IMR-90 (cell line): ENCODE results near the gene MSH6. TPM values are rescaled to one million over a fixed set of nuclear protein-coding genes. Genes with fewer than 3 reads are reported as not detected.

Experiments used
- ATAC-seq: fragments of 200-7000 bp; cut with Tn5 transposase; 2 replicates; pipeline ENCODE4 v1.9.1; 2020; ENCODE audit warnings: low read depth, mild to moderate bottlenecking, moderate library complexity
- BruUV-seq: library from RNA; stranded (reverse); fragments of 400-500 nt; replicated peaks from 2 replicates; lab custom pipeline; 2021; lab: Mats Ljungman, UMichigan
- CTCF ChIA-PET: fragments of 300-600 bp; formaldehyde crosslinking; extraction: SDS; loops from one replicate; lab custom pipeline; 2021; ENCODE audit warnings: antibody characterized with exemption; lab: Yijun Ruan, JAX
- POLR2A ChIA-PET: fragments of 300-600 bp; sonication (Branson Sonifier 250); formaldehyde crosslinking; loops from one replicate; lab custom pipeline; 2022; ENCODE audit warnings: antibody characterized with exemption; ENCODE audit not compliant: unreplicated experiment; lab: Charles Lee
- DNase-seq: peaks from one replicate; pipeline ENCODE4 v3.0.0; 2013
- H2AFZ ChIP-seq: replicated peaks from 2 replicates; pipeline ENCODE3; 2013; ENCODE audit warnings: low read length, mild to moderate bottlenecking; ENCODE audit not compliant: poor library complexity
- H2AK5ac ChIP-seq: 2 replicates; pipeline ENCODE4 v1.6.1; 2013; ENCODE audit warnings: low read depth, low read length, inconsistent platforms
- H2AK9ac ChIP-seq: replicated peaks from 2 replicates; pipeline ENCODE3; 2013; ENCODE audit warnings: mild to moderate bottlenecking, low read depth, low read length, moderate library complexity; ENCODE audit not compliant: poor library complexity
- H2BK120ac ChIP-seq: 2 replicates; pipeline ENCODE4 v1.6.1; 2013; ENCODE audit warnings: low read depth, low read length, inconsistent platforms
- H2BK15ac ChIP-seq: 3 replicates; pipeline ENCODE4 v1.6.1; 2013; ENCODE audit warnings: low read depth, low read length, inconsistent platforms
- H2BK20ac ChIP-seq: 2 replicates; pipeline ENCODE4 v1.6.1; 2013; ENCODE audit warnings: low read depth, mild to moderate bottlenecking, inconsistent platforms, low read length, moderate library complexity
- H2BK5ac ChIP-seq: 2 replicates; pipeline ENCODE4 v1.6.1; 2013; ENCODE audit warnings: mild to moderate bottlenecking, low read depth, low read length, inconsistent platforms; ENCODE audit not compliant: poor library complexity, severe bottlenecking
- H3K14ac ChIP-seq: replicated peaks from 2 replicates; pipeline ENCODE4 v1.6.1; 2013; ENCODE audit warnings: low read depth, low read length, inconsistent platforms
- H3K18ac ChIP-seq: 2 replicates; pipeline ENCODE4 v1.6.1; 2013; ENCODE audit warnings: low read depth, low read length, control low read depth
- H3K23ac ChIP-seq: 2 replicates; pipeline ENCODE4 v1.6.1; 2013; ENCODE audit warnings: low read depth, low read length, inconsistent platforms
- H3K27ac ChIP-seq: 2 replicates; pipeline ENCODE4 v1.5.1; 2013; ENCODE audit warnings: mild to moderate bottlenecking, control low read depth, low read length; ENCODE audit not compliant: insufficient read depth
- H3K27me3 ChIP-seq: 2 replicates; pipeline ENCODE4 v1.6.1; 2013; ENCODE audit warnings: low read length; ENCODE audit not compliant: control insufficient read depth, insufficient read depth
- H3K36me3 ChIP-seq: 2 replicates; pipeline ENCODE4 v1.6.1; 2013; ENCODE audit warnings: low read length, mixed read lengths; ENCODE audit not compliant: control insufficient read depth, insufficient read depth
- H3K4ac ChIP-seq: 2 replicates; pipeline ENCODE4 v1.6.1; 2013; ENCODE audit warnings: low read depth, low read length, inconsistent platforms
- H3K4me1 ChIP-seq: 2 replicates; pipeline ENCODE4 v1.6.1; 2013; ENCODE audit warnings: low read length, mixed read lengths; ENCODE audit not compliant: control insufficient read depth, insufficient read depth
- H3K4me2 ChIP-seq: 2 replicates; pipeline ENCODE4 v1.6.1; 2013; ENCODE audit warnings: low read depth, mild to moderate bottlenecking, control low read depth, low read length, moderate library complexity
- H3K4me3 ChIP-seq: 2 replicates; pipeline ENCODE4 v1.5.1; 2013; ENCODE audit warnings: low read depth, mild to moderate bottlenecking, control low read depth, low read length, moderate library complexity; ENCODE audit not compliant: insufficient read depth
- H3K56ac ChIP-seq: 2 replicates; pipeline ENCODE4 v1.6.1; 2013; ENCODE audit warnings: low read length, inconsistent platforms; ENCODE audit not compliant: insufficient read depth; ENCODE audit errors: extremely low read depth
- H3K79me1 ChIP-seq, 2 experiments: 2 replicates each; pipeline ENCODE4 v1.6.1; 2013; ENCODE audit warnings: low read length in 2 of 2, inconsistent platforms in 1 of 2, low read depth in 1 of 2
- H3K9ac ChIP-seq: 2 replicates; pipeline ENCODE4 v1.6.1; 2013; ENCODE audit warnings: low read depth, low read length, control low read depth
- H3K9me1 ChIP-seq: 2 replicates; pipeline ENCODE4 v1.6.1; 2013; ENCODE audit warnings: low read length, inconsistent platforms; ENCODE audit not compliant: insufficient read depth
- H3K9me3 ChIP-seq: 2 replicates; pipeline ENCODE4 v1.6.1; 2013; ENCODE audit warnings: low read length; ENCODE audit not compliant: control insufficient read depth, insufficient read depth
- H4K20me1 ChIP-seq: 2 replicates; pipeline ENCODE4 v1.6.1; 2013; ENCODE audit warnings: low read length, inconsistent platforms; ENCODE audit not compliant: insufficient read depth
- H4K5ac ChIP-seq: 2 replicates; pipeline ENCODE4 v1.6.1; 2013; ENCODE audit warnings: mild to moderate bottlenecking, low read depth, low read length, control low read depth
- H4K8ac ChIP-seq, 2 experiments: 2 replicates each; pipeline ENCODE4 v1.6.1; 2013; ENCODE audit warnings: low read depth in 2 of 2, low read length in 2 of 2, control low read depth in 1 of 2, inconsistent platforms in 1 of 2
- H4K91ac ChIP-seq: 2 replicates; pipeline ENCODE4 v1.6.1; 2013; ENCODE audit warnings: low read depth, low read length, inconsistent platforms; ENCODE audit not compliant: insufficient read depth
- MAFK ChIP-seq: IDR thresholded peaks from 2 replicates; pipeline ENCODE4 v1.6.1; 2012; ENCODE audit warnings: low read depth, low read length, improper control_type of control experiment
- MXI1 ChIP-seq: IDR thresholded peaks from 2 replicates; pipeline ENCODE4 v1.6.1; 2012; ENCODE audit warnings: low read depth, mild to moderate bottlenecking, low read length, moderate library complexity, borderline replicate concordance
- WGBS, 2 experiments: methylation state at CpG; one replicate each; pipeline versions ENCODE4 v1.1.5 to v1.1.7; 2013; ENCODE audit warnings: missing lambda C conversion rate in 2 of 2; ENCODE audit not compliant: insufficient read length in 1 of 2; ENCODE audit errors: extremely low coverage in 2 of 2; 5-methylcytosine and 5-hydroxymethylcytosine counted together
- dilution Hi-C: fragments of 300-500 bp; cut with HindIII; formaldehyde crosslinking; loops from one replicate; pipeline ENCODE4 v1.14.3; 2018; ENCODE audit warnings: low sequenced_read_pairs; ENCODE audit not compliant: unreplicated experiment
- in situ Hi-C: fragments of 300-500 bp; cut with MboI; formaldehyde crosslinking; loops from 3 replicates; pipeline ENCODE4 v1.14.3; 2019; ENCODE audit warnings: low sequenced_read_pairs, inconsistent platforms, mixed read lengths
- intact Hi-C: fragments of 100-400 bp; cut with micrococcal nuclease; formaldehyde crosslinking; loops from 2 replicates; pipeline ENCODE4 v1.10.0; 2022
- polyA plus RNA-seq, 3 experiments: library from polyadenylated mRNA; depleted of rRNA; stranded (reverse); fragments of >200 nt; gene quantifications; 2 replicates each; pipeline ENCODE4 v1.2.3, GENCODE V29; 2012; ENCODE audit warnings: low replicate concordance in 1 of 3
- total RNA-seq: library from RNA; depleted of rRNA; stranded (reverse); fragments of >200 nt; gene quantifications from 2 replicates; pipeline ENCODE4 v1.2.3, GENCODE V29; 2012
- TF ChIP-seq, protein P1 (sequence below): fragments of 150-350 bp; IDR thresholded peaks from 2 replicates; pipeline ENCODE4 v1.6.1; 2016; ENCODE audit warnings: low read depth, mild to moderate bottlenecking, low read length, moderate library complexity, borderline replicate concordance

MSH6 gene
- total and polyA plus RNA-seq, 2 of the 4 experiments (the other 2 are of a cell fraction): 17.1 to 48.9 TPM

DNA sequence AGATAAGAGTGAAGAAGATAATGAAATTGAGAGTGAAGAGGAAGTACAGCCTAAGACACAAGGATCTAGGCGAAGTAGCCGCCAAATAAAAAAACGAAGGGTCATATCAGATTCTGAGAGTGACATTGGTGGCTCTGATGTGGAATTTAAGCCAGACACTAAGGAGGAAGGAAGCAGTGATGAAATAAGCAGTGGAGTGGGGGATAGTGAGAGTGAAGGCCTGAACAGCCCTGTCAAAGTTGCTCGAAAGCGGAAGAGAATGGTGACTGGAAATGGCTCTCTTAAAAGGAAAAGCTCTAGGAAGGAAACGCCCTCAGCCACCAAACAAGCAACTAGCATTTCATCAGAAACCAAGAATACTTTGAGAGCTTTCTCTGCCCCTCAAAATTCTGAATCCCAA, 15.7 kb downstream of the MSH6 start:
- no peak overlapping the region for H3K9ac ChIP-seq
- BruUV-seq: no TSS peak
- CTCF ChIA-PET: no interaction called here
- H3K27me3 ChIP-seq: no peaks in the 10 kb centered on the region
- TF ChIP-seq, protein P1, sequence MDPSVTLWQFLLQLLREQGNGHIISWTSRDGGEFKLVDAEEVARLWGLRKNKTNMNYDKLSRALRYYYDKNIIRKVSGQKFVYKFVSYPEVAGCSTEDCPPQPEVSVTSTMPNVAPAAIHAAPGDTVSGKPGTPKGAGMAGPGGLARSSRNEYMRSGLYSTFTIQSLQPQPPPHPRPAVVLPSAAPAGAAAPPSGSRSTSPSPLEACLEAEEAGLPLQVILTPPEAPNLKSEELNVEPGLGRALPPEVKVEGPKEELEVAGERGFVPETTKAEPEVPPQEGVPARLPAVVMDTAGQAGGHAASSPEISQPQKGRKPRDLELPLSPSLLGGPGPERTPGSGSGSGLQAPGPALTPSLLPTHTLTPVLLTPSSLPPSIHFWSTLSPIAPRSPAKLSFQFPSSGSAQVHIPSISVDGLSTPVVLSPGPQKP: no peak
- TF ChIP-seq MAFK (no peak), MXI1 (no peak)
- H2AK5ac ChIP-seq: no peak overlapping the region
- intact Hi-C loops (no loop called here), dilution Hi-C loops (no loop called here), in situ Hi-C loops (no loop called here)
- no peak overlapping the region for H2BK15ac ChIP-seq
- no peak overlapping the region for H3K27ac ChIP-seq
- no peak overlapping the region for H2BK5ac ChIP-seq
- H3K36me3 ChIP-seq: peaks cover 66% of the 10 kb centered on the region
- H3K4ac ChIP-seq: no peak overlapping the region
- H4K5ac ChIP-seq: no peak overlapping the region
- no peak overlapping the region for H2AK9ac ChIP-seq
- DNase-seq (no peak), ATAC-seq (no peak)
- H3K4me3 ChIP-seq: no peak overlapping the region
- POLR2A ChIA-PET: no interaction called here
- no peak overlapping the region for H2AFZ ChIP-seq
- no peak overlapping the region for H3K14ac ChIP-seq
- H3K23ac ChIP-seq: no peak overlapping the region
- no peak overlapping the region for H4K8ac ChIP-seq
- H3K79me1 ChIP-seq: peaks cover 28 to 48% of the 10 kb centered on the region in 2 experiments
- 100% methylated on average over 1 of the region's 6 CpGs; no CpG with 5 or more reads in 1 of the 2 experiments for WGBS, 2 experiments
- H4K20me1 ChIP-seq: peaks cover 11% of the 10 kb centered on the region
- no peak overlapping the region for H4K91ac ChIP-seq
- H3K9me3 ChIP-seq: peaks cover 7% of the 10 kb centered on the region
- no peak overlapping the region for H2BK120ac ChIP-seq
- H3K18ac ChIP-seq: no peak overlapping the region
- H2BK20ac ChIP-seq: no peak overlapping the region
- no peak overlapping the region for H3K4me2 ChIP-seq
- H3K9me1 ChIP-seq: 0 out of 2 replicates have a peak, but pooled peaks cover 5% of the 10 kb centered on the region
- no peak overlapping the region for H3K56ac ChIP-seq
- no peaks in the 10 kb centered on the region for H3K4me1 ChIP-seq
